A549 (cell line): ENCODE results near the gene EPB41L4A. TPM values are rescaled to one million over a fixed set of nuclear protein-coding genes. Genes with fewer than 3 reads are reported as not detected.
A peak's percentile ranks its signal among the peaks of the same experiment; 100 is the strongest.

Experiments used
- ATAC-seq, 2 experiments: fragments of 200-7000 bp in 1 of 2; fragments of >200 bp in 1 of 2; cut with Nextera tagmentation in 1 of 2; cut with Tn5 transposase in 1 of 2; 3 replicates each; pipeline versions ENCODE4 v1.8.0 to v1.9.1; 2018 to 2020; ENCODE audit warnings: mild to moderate bottlenecking in 1 of 2, moderate library complexity in 1 of 2
- CTCF ChIA-PET: fragments of 300-600 bp; sonication (Branson Sonifier 250); formaldehyde crosslinking; extraction: SDS; loops from one replicate; lab custom pipeline; 2021; ENCODE audit warnings: antibody characterized with exemption, inconsistent platforms; lab: Yijun Ruan, JAX
- POLR2A ChIA-PET: fragments of 350-600 bp; formaldehyde crosslinking; extraction: SDS; loops from one replicate; lab custom pipeline; 2021; ENCODE audit warnings: antibody characterized with exemption, inconsistent platforms; lab: Yijun Ruan, JAX
- DNase-seq, 2 experiments: peaks; one replicate each; pipeline versions ENCODE4 v3.0.0 to v3.0.0-alpha.2; 2011 to 2016; ENCODE audit warnings: low read depth in 1 of 2, low spot score in 1 of 2
- FAIRE-seq: peaks from 2 replicates; lab custom pipeline; 2011; peaks lifted over from hg19 to GRCh38; lab: Jason Lieb, UNC
- H3K27ac ChIP-seq, 2 experiments: fragments of >200 bp; sonication (Bioruptor Twin); formaldehyde crosslinking; 3 replicates each; pipeline ENCODE4 v1.5.1; 2016 to 2017
- H3K4me1 ChIP-seq: fragments of >200 bp; sonication (Bioruptor Twin); formaldehyde crosslinking; 3 replicates; pipeline ENCODE4 v1.6.1; 2016
- H3K4me2 ChIP-seq: fragments of >200 bp; sonication (Bioruptor Twin); formaldehyde crosslinking; 3 replicates; pipeline ENCODE4 v1.6.1; 2016
- H3K4me3 ChIP-seq: fragments of >200 bp; sonication (Bioruptor Twin); formaldehyde crosslinking; 3 replicates; pipeline ENCODE4 v1.5.1; 2016
- H3K9me3 ChIP-seq: fragments of >200 bp; sonication (Bioruptor Twin); formaldehyde crosslinking; 3 replicates; pipeline ENCODE4 v1.6.1; 2016
- CBX8 ChIP-seq: fragments of 200-600 bp; sonication (generic); IDR thresholded peaks from 2 replicates; pipeline ENCODE4 v1.6.1; 2016
- CHD2 ChIP-seq: fragments of 150-350 bp; IDR thresholded peaks from 2 replicates; pipeline ENCODE4 v1.6.1; 2014; ENCODE audit warnings: low read length; ENCODE audit not compliant: partially characterized antibody
- CHD4 ChIP-seq: fragments of 200-600 bp; sonication (generic); IDR thresholded peaks from 2 replicates; pipeline ENCODE4 v1.6.1; 2016; ENCODE audit warnings: antibody characterized with exemption, mild to moderate bottlenecking, borderline replicate concordance
- EHF ChIP-seq: fragments of 250-450 bp; sonication (Bioruptor Pico); IDR thresholded peaks from 2 replicates; pipeline ENCODE4 v1.5.0; 2020; ENCODE audit warnings: mild to moderate bottlenecking
- ESRRA ChIP-seq: fragments of 150-350 bp; IDR thresholded peaks from 2 replicates; pipeline ENCODE4 v1.6.1; 2014; ENCODE audit warnings: mild to moderate bottlenecking, low read length, borderline replicate concordance
- FOSB ChIP-seq: fragments of 250-450 bp; sonication (Bioruptor Pico); IDR thresholded peaks from 2 replicates; pipeline ENCODE4 v1.5.0; 2020; ENCODE audit warnings: mild to moderate bottlenecking, moderate library complexity
- GATA3 ChIP-seq: IDR thresholded peaks from 2 replicates; pipeline ENCODE4 v1.6.1; 2012; ENCODE audit warnings: borderline replicate concordance
- HEYL ChIP-seq: fragments of 250-450 bp; sonication (Bioruptor Pico); IDR thresholded peaks from 2 replicates; pipeline ENCODE4 v1.8.0; 2021; ENCODE audit warnings: mild to moderate bottlenecking, moderate library complexity
- HOXB5 ChIP-seq: fragments of 250-450 bp; sonication (Bioruptor Pico); IDR thresholded peaks from 2 replicates; pipeline ENCODE4 v1.5.0; 2020; ENCODE audit warnings: mild to moderate bottlenecking, moderate library complexity
- JUN ChIP-seq, 2 experiments: fragments of >200 bp; sonication (Bioruptor Twin); formaldehyde crosslinking; IDR thresholded peaks; 2 replicates in 1 of 2; 3 replicates in 1 of 2; pipeline ENCODE4 v1.6.1; 2016 to 2017
- JUNB ChIP-seq: fragments of >200 bp; sonication (Bioruptor Twin); formaldehyde crosslinking; IDR thresholded peaks from 2 replicates; pipeline ENCODE4 v1.6.1; 2016
- KDM1A ChIP-seq: fragments of 200-600 bp; sonication (generic); IDR thresholded peaks from 2 replicates; pipeline ENCODE4 v1.6.1; 2016; ENCODE audit warnings: low read depth, mild to moderate bottlenecking
- KDM5A ChIP-seq: fragments of 200-600 bp; sonication (generic); IDR thresholded peaks from 2 replicates; pipeline ENCODE4 v1.6.1; 2016; ENCODE audit warnings: antibody characterized with exemption, mild to moderate bottlenecking
- MAFK ChIP-seq: fragments of 450-650 bp; IDR thresholded peaks from 2 replicates; pipeline ENCODE4 v1.6.1; 2014; ENCODE audit not compliant: partially characterized antibody
- MAZ ChIP-seq: fragments of 150-350 bp; IDR thresholded peaks from 2 replicates; pipeline ENCODE4 v1.6.1; 2014; ENCODE audit warnings: antibody characterized with exemption, low read depth, low read length, borderline replicate concordance
- POLR2A ChIP-seq: IDR thresholded peaks from 2 replicates; pipeline ENCODE4 v1.6.1; 2012; ENCODE audit warnings: mild to moderate bottlenecking, low read length
- RAD21 ChIP-seq, 2 experiments: fragments of >200 bp in 1 of 2; sonication (Bioruptor Twin) in 1 of 2; formaldehyde crosslinking in 1 of 2; IDR thresholded peaks in 1 of 2; conservative IDR thresholded peaks in 1 of 2; 2 replicates in 1 of 2; 3 replicates in 1 of 2; pipeline ENCODE4 v1.6.1; 2012 to 2018; ENCODE audit warnings: inconsistent platforms in 1 of 2
- RCOR1 ChIP-seq: fragments of 150-350 bp; IDR thresholded peaks from 2 replicates; pipeline ENCODE4 v1.6.1; 2014; ENCODE audit warnings: antibody characterized with exemption, low read length, low read depth
- SMC3 ChIP-seq: fragments of >200 bp; sonication (Bioruptor Twin); formaldehyde crosslinking; IDR thresholded peaks from 3 replicates; pipeline ENCODE4 v1.6.1; 2018; ENCODE audit warnings: inconsistent platforms
- TFCP2L1 ChIP-seq: fragments of 250-450 bp; sonication (Bioruptor Pico); IDR thresholded peaks from 2 replicates; pipeline ENCODE4 v1.5.0; 2021; ENCODE audit warnings: mild to moderate bottlenecking
- ZC3H11A ChIP-seq: fragments of 450-650 bp; IDR thresholded peaks from 2 replicates; pipeline ENCODE4 v1.6.1; 2014; ENCODE audit warnings: antibody characterized with exemption, mild to moderate bottlenecking
- ZNF302 ChIP-seq: fragments of 250-450 bp; sonication (Bioruptor Pico); IDR thresholded peaks from 2 replicates; pipeline ENCODE4 v1.9.0; 2021; ENCODE audit warnings: inconsistent platforms, mild to moderate bottlenecking, moderate library complexity
- WGBS: methylation state at CpG from one replicate; pipeline ENCODE4 v1.1.6; 2017; ENCODE audit errors: missing lambda C conversion rate; 5-methylcytosine and 5-hydroxymethylcytosine counted together
- polyA plus RNA-seq, 4 experiments: library from polyadenylated mRNA; depleted of rRNA in 3 of 4; stranded (reverse); fragments of >200 nt; fragmentation: RNase III in 1 of 4; extraction: RNeasy Plus Mini Kit Qiagen cat#74134 plus additional on column Dnase treatment in 1 of 4; gene quantifications; 2 replicates in 3 of 4; 3 replicates in 1 of 4; pipeline ENCODE4 v1.2.3, GENCODE V29; 2011 to 2017
- TF ChIP-seq, protein P1 (sequence below): IDR thresholded peaks from 2 replicates; pipeline ENCODE4 v1.6.1; 2012
- TF ChIP-seq, protein P2 (sequence below): fragments of 450-650 bp; IDR thresholded peaks from 2 replicates; pipeline ENCODE4 v1.6.1; 2014; ENCODE audit warnings: antibody characterized with exemption
- TF ChIP-seq, protein P3 (sequence below): fragments of >200 bp; sonication (Bioruptor Twin); formaldehyde crosslinking; IDR thresholded peaks from 3 replicates; pipeline ENCODE4 v1.5.1; 2016
- TF ChIP-seq, protein P4 (sequence below): IDR thresholded peaks from 2 replicates; pipeline ENCODE4 v1.6.1; 2012; ENCODE audit warnings: low read depth, borderline replicate concordance
- TF ChIP-seq, protein P5 (sequence below): fragments of >200 bp; sonication (Bioruptor Twin); formaldehyde crosslinking; IDR thresholded peaks from 2 replicates; pipeline ENCODE4 v1.6.1; 2016
- TF ChIP-seq, protein P6 (sequence below): fragments of 200-600 bp; sonication (generic); IDR thresholded peaks from 2 replicates; pipeline ENCODE4 v1.6.1; 2016; ENCODE audit warnings: antibody characterized with exemption, mild to moderate bottlenecking, moderate library complexity
- TF ChIP-seq, protein P7 (sequence below): fragments of >200 bp; sonication (Bioruptor Twin); formaldehyde crosslinking; IDR thresholded peaks from 3 replicates; pipeline ENCODE4 v1.6.1; 2016
- TF ChIP-seq, protein P8 (sequence below): IDR thresholded peaks from 2 replicates; pipeline ENCODE4 v1.6.1; 2012

Gene EPB41L4A
- polyA plus RNA-seq, 2 of the 4 experiments (the other 2 are of a cell fraction), result 1.3 to 4.4 TPM

DNA sequence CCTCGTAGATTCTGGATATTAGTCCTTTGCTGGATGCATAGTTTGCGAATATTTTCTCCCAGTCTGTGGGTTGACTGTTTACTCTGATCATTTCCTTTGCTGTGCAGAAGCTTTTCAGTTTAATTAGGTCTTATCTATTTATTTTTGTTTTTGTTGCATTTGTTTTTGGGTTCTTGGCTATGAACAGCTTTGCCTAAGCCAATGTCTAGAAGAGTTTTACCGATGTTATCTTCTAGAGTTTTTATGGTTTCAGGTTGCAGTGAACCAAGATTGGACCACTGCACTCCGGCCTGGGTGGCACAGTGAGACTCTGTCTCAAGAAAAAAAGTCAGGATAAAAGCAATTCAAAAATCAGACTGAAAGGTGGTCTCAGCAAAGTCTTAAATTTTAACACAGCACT, 188.5 kb downstream of the EPB41L4A start:
- ChIA-PET CTCF (no interaction called here), POLR2A (no interaction called here)
- FAIRE-seq (no peak), DNase-seq (no peak), ATAC-seq (no peak)
- no peak for TF ChIP-seq CHD4
- TF ChIP-seq, protein P1, sequence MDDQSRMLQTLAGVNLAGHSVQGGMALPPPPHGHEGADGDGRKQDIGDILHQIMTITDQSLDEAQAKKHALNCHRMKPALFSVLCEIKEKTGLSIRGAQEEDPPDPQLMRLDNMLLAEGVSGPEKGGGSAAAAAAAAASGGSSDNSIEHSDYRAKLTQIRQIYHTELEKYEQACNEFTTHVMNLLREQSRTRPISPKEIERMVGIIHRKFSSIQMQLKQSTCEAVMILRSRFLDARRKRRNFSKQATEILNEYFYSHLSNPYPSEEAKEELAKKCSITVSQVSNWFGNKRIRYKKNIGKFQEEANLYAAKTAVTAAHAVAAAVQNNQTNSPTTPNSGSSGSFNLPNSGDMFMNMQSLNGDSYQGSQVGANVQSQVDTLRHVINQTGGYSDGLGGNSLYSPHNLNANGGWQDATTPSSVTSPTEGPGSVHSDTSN, result no peak
- TF ChIP-seq HEYL (CRISPR knock-in tag), result no peak
- TF ChIP-seq, protein P2, sequence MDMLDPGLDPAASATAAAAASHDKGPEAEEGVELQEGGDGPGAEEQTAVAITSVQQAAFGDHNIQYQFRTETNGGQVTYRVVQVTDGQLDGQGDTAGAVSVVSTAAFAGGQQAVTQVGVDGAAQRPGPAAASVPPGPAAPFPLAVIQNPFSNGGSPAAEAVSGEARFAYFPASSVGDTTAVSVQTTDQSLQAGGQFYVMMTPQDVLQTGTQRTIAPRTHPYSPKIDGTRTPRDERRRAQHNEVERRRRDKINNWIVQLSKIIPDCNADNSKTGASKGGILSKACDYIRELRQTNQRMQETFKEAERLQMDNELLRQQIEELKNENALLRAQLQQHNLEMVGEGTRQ, result no peak
- no peak for TF ChIP-seq ESRRA
- no peak for TF ChIP-seq ZNF302 (CRISPR knock-in tag)
- TF ChIP-seq FOSB (CRISPR knock-in tag), result no peak
- no peak for TF ChIP-seq POLR2A
- TF ChIP-seq JUN (IDR thresholded peaks at IDR 0.05), result no peak
- no peak for TF ChIP-seq KDM1A
- no peak for TF ChIP-seq RCOR1
- no peak for TF ChIP-seq ZC3H11A
- no peak for TF ChIP-seq HOXB5 (CRISPR knock-in tag)
- TF ChIP-seq TFCP2L1, result no peak
- no peak for TF ChIP-seq MAFK
- no peak overlapping the region for H3K4me3 ChIP-seq
- H3K4me2 ChIP-seq, result no peak overlapping the region
- peaks cover 40% of the 10 kb centered on the region for H3K4me1 ChIP-seq
- WGBS, result 78% methylated on average over 4 of the region's 4 CpGs
- H3K9me3 ChIP-seq, result no peaks in the 10 kb centered on the region
- H3K27ac ChIP-seq, result peak overlapping the region in 1 of 2 experiments; percentile 23; a peak in 1 of 6 replicates

DNA sequence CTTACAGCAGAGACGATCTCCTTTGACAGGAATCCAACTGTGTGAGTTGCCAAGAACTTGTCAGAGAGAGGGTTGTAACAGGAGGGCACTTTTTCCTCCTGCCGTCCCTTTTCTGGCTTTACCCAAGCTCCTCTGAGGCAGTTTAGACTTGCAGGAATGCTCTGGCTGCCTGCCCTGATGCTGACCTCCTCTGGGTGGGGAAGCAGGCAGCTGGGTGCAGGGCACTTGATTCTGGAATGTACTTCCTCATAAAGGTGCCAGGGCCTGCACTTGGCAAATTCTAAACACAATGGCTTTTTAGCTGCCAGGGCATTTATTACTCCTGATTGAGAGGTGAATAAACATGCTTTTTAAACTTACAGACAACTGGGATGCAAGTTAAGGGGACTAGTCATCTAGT, 190.4 kb downstream of the EPB41L4A start:
- peak; percentile 97 to 98 for ATAC-seq
- Histone ChIP-seq H3K4me3 (no peak overlapping the region; the same call in 2 of the 3 replicates), H3K4me2 (peak overlapping the region; percentile 61), H3K27ac (peak overlapping the region; percentile 64 to 71), H3K9me3 (no peaks in the 10 kb centered on the region), H3K4me1 (peaks cover 37% of the 10 kb centered on the region)
- POLR2A ChIA-PET, result interaction anchor here (1.0 kb wide), 1 partner anchor 10 kb away, joined by 3 read pairs; no protein-coding TSS in a partner anchor
- FAIRE-seq, result no peak
- DNase-seq, result peak; percentile 73 to 90
- 0% methylated on average over 2 of the region's 2 CpGs for WGBS
- CTCF ChIA-PET, result interaction anchor here (1.5 to 2.6 kb wide), 2 partner anchors 18 to 191 kb away, joined by 6 to 10 read pairs; no protein-coding TSS in a partner anchor
- TF ChIP-seq EHF (CRISPR knock-in tag) (peak; percentile 64; the same call in 1 of the 2 replicates), ESRRA (no peak), ZNF302 (CRISPR knock-in tag) (no peak), RAD21 (conservative IDR thresholded peaks at IDR 0.05 in 1 of 2, IDR thresholded peaks at IDR 0.05 in 1 of 2) (no peak), GATA3 (peak; percentile 53; the same call in 1 of the 2 replicates), CBX8 (no peak), JUN (IDR thresholded peaks at IDR 0.05) (no peak), KDM5A (no peak), SMC3 (no peak; the same call in 2 of the 3 replicates), JUNB (no peak), HEYL (CRISPR knock-in tag) (no peak), CHD2 (no peak), MAZ (no peak), FOSB (CRISPR knock-in tag) (no peak)
- TF ChIP-seq, protein P3, sequence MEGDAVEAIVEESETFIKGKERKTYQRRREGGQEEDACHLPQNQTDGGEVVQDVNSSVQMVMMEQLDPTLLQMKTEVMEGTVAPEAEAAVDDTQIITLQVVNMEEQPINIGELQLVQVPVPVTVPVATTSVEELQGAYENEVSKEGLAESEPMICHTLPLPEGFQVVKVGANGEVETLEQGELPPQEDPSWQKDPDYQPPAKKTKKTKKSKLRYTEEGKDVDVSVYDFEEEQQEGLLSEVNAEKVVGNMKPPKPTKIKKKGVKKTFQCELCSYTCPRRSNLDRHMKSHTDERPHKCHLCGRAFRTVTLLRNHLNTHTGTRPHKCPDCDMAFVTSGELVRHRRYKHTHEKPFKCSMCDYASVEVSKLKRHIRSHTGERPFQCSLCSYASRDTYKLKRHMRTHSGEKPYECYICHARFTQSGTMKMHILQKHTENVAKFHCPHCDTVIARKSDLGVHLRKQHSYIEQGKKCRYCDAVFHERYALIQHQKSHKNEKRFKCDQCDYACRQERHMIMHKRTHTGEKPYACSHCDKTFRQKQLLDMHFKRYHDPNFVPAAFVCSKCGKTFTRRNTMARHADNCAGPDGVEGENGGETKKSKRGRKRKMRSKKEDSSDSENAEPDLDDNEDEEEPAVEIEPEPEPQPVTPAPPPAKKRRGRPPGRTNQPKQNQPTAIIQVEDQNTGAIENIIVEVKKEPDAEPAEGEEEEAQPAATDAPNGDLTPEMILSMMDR, result no peak
- TF ChIP-seq, protein P4, sequence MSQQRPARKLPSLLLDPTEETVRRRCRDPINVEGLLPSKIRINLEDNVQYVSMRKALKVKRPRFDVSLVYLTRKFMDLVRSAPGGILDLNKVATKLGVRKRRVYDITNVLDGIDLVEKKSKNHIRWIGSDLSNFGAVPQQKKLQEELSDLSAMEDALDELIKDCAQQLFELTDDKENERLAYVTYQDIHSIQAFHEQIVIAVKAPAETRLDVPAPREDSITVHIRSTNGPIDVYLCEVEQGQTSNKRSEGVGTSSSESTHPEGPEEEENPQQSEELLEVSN, result no peak
- TF ChIP-seq, protein P5, sequence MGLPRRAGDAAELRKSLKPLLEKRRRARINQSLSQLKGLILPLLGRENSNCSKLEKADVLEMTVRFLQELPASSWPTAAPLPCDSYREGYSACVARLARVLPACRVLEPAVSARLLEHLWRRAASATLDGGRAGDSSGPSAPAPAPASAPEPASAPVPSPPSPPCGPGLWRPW, result no peak
- TF ChIP-seq, protein P6, sequence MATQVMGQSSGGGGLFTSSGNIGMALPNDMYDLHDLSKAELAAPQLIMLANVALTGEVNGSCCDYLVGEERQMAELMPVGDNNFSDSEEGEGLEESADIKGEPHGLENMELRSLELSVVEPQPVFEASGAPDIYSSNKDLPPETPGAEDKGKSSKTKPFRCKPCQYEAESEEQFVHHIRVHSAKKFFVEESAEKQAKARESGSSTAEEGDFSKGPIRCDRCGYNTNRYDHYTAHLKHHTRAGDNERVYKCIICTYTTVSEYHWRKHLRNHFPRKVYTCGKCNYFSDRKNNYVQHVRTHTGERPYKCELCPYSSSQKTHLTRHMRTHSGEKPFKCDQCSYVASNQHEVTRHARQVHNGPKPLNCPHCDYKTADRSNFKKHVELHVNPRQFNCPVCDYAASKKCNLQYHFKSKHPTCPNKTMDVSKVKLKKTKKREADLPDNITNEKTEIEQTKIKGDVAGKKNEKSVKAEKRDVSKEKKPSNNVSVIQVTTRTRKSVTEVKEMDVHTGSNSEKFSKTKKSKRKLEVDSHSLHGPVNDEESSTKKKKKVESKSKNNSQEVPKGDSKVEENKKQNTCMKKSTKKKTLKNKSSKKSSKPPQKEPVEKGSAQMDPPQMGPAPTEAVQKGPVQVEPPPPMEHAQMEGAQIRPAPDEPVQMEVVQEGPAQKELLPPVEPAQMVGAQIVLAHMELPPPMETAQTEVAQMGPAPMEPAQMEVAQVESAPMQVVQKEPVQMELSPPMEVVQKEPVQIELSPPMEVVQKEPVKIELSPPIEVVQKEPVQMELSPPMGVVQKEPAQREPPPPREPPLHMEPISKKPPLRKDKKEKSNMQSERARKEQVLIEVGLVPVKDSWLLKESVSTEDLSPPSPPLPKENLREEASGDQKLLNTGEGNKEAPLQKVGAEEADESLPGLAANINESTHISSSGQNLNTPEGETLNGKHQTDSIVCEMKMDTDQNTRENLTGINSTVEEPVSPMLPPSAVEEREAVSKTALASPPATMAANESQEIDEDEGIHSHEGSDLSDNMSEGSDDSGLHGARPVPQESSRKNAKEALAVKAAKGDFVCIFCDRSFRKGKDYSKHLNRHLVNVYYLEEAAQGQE, result no peak
- TF ChIP-seq, protein P7, sequence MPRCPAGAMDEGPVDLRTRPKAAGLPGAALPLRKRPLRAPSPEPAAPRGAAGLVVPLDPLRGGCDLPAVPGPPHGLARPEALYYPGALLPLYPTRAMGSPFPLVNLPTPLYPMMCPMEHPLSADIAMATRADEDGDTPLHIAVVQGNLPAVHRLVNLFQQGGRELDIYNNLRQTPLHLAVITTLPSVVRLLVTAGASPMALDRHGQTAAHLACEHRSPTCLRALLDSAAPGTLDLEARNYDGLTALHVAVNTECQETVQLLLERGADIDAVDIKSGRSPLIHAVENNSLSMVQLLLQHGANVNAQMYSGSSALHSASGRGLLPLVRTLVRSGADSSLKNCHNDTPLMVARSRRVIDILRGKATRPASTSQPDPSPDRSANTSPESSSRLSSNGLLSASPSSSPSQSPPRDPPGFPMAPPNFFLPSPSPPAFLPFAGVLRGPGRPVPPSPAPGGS, result no peak
- TF ChIP-seq, protein P8, sequence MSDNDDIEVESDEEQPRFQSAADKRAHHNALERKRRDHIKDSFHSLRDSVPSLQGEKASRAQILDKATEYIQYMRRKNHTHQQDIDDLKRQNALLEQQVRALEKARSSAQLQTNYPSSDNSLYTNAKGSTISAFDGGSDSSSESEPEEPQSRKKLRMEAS, result peak; percentile 40
